Measurements from ENCODE around the gene SHROOM3.
"Not testable (repeated sequence)": the region's sequence is repeated elsewhere in the genome, so short reads cannot be mapped to it uniquely, and the experiment has no call there.

The SHROOM3 gene

DNA sequence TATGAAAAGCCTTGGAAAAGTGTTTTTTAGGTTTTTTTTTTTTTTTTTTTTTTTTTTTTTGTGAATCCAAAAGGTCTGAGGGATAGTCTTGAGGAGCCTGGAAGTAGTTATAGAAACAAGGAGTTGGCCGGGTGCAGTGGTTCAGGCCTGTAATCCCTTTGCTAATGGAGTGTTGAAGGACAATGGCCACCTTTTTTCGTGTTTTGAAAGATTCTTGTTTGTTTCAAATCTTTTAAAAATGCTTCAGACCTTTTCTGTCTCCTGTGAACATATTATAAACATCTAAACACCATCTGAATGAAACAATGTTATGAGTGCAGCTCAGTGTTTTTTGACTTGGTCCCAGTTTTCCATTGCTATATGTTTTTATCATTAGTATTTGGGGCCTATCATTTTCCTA lies 285.1 kb downstream of the SHROOM3 start:
- DNase-seq, result no peak
- in situ Hi-C loops (cut with MboI; ENCODE audit: low pct_unique_long_range_greater_than_20kb, low sequenced_read_pairs), result no loop called here

DNA sequence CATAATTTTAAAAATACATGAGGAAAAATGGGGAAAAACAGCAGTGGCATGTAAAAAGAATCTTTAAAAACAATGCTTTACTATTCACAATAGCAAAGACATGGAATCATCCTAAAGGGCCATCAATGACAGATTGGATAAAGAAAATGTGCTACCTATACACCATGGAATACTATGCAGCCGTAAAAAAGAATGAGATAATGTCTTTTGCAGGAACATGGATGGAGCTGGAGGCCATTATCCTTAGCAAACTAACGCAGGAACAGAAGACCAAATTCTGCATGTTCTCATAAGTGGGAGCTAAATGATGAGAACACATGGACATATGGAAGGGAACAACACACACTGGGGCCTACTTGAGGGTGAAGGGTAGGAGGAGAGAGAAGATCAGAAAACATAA lies 287.1 kb downstream of the SHROOM3 start:
- in situ Hi-C loops (cut with MboI; ENCODE audit: low pct_unique_long_range_greater_than_20kb, low sequenced_read_pairs); DNase-seq: not testable (repeated sequence)

DNA sequence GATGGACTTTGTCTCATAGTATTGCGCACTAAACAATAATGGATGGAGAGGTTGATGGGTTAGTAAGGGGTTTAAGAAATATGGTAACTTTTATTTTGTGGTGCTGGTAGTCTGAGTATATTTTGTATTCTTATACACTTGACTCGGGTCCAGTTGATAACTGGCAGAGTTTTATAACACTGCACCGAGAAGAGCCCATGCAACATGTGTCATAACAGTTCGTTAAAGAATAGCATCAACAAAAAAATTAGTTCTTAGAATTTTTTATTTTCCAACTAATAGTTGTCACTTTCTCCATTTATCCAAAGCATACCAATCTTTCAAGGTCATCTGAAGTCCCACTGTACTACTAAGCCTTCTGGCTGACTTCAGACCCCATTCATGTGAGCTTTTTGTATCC lies 287.8 kb downstream of the SHROOM3 start:
- DNase-seq, result no peak
- in situ Hi-C loops (cut with MboI; ENCODE audit: low pct_unique_long_range_greater_than_20kb, low sequenced_read_pairs), result no loop called here

DNA sequence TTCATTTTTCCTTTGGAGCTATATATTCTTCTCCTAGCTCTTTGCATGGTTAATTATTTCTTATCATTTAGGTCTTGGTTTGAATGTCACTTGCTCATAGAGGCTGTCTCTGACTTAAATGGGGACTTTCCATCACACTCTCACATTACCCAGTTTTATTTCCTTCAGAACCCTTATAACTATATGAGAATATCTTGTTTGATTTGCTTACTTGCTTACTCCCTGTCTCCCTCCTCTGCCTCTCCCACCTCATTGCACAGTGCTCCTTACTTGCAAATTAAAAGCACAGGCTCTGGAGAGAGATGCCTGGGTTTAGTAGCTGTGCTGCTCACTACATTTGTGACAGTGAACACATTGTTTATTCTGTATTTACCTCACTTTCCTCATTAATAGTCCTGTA lies 288.3 kb downstream of the SHROOM3 start:
- no peak for DNase-seq

DNA sequence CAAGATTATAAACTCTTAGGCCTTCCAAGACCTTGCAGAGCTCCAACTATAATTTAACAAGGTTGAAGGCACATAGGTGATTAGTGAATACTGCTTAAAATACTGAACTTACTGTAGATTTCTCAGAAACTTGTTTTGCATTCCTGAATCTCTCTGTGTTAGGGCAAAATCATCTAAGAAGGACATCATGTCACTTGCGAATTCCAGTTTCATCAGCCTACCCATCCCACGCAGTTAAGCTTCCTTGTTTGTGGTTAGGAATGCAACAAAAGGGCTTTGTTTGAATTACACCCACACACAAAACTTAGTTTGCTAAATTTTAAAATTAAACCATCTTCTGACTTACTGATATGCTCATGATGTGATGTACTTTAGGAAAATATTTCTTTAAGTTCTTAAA lies 288.9 kb downstream of the SHROOM3 start:
- in situ Hi-C loops (cut with MboI; ENCODE audit: low pct_unique_long_range_greater_than_20kb, low sequenced_read_pairs), result no loop called here
- DNase-seq, result peak; percentile 13

More for the DNA sequence above, 288.3 kb downstream of the SHROOM3 start:
- in situ Hi-C loops (cut with MboI; ENCODE audit: low pct_unique_long_range_greater_than_20kb, low sequenced_read_pairs), result no loop called here

DNA sequence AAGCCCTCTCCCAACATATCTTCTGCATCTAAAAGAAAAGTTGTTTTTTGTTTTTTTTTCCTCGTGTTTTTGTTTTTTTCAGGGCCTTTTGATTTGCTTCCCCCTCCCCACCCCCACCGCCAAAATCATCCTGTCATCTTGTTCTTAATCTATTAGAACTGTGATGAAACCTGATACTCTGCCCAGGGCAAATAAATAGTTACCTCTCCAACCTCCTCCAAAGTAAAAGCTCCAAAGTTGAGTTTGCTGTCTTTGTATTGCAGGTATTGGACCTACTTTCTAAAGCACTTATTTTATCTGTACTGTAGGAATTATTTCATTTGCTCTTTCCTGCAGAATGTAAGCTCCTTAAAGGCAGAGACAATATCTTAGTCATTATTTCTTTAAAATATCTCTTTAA lies 290.0 kb downstream of the SHROOM3 start:
- in situ Hi-C loops (cut with MboI; ENCODE audit: low pct_unique_long_range_greater_than_20kb, low sequenced_read_pairs), result no loop called here
- no peak for DNase-seq

DNA sequence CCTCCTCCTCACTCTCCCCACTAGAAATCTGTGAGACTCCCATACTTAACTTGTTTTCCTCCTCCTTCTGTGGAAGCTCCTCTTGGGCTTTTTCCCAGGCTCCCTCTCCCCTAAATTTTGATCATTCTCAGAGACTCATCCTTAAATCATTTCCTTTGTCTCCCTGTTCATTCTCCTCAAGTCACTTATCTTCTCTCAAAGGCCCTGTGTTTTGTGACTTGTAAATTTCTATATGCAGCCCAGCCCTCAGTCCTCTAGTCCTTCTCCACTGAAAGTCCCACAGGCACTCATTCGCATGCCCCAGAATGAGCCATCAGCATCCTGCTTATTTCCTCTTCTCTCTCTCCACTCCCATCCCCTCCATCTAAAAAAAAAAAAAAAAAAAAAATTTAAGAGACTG lies 291.1 kb downstream of the SHROOM3 start:
- DNase-seq, result no peak
- in situ Hi-C loops (cut with MboI; ENCODE audit: low pct_unique_long_range_greater_than_20kb, low sequenced_read_pairs), result no loop called here

DNA sequence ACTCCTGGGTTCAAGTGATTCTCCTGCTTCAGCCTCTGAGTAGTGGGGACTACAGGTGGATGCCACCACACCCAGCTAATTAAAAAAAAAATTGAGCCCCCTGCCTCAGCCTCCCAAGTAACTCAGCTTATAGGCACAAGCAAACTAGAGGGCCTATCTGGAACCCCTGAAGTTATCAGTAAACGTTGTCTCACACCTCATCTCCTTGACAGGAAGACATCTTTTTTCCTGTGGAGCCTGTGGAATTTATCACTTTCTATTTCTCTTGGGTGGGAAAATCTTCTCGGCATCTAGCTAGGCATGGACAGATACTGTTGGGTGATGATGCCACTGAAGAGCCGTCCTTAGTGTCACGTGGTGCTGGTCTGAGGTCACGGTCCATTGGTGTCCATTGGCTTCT lies 291.6 kb downstream of the SHROOM3 start:
- in situ Hi-C loops (cut with MboI; ENCODE audit: low pct_unique_long_range_greater_than_20kb, low sequenced_read_pairs), result no loop called here
- no peak for DNase-seq

DNA sequence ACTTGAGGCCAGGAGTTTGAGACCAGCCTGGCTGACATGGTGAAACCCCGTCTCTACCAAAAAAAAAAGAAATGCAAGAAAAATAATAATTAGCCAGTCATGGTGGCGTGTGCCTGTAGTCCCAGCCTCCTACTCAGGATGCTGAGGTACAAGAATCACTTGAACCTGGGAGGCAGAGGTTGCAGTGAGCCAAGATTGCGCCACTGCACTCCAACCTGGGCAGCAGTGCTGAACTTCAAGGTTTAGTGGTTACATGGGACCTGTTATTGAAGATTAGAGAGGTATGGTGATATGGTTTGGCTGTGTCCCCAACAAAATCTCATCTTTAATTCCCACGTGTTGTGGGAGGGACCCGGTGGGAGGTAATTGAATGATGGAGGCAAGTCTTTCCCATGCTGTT lies 292.9 kb downstream of the SHROOM3 start:
- in situ Hi-C loops (cut with MboI; ENCODE audit: low pct_unique_long_range_greater_than_20kb, low sequenced_read_pairs), result not testable (repeated sequence)

DNA sequence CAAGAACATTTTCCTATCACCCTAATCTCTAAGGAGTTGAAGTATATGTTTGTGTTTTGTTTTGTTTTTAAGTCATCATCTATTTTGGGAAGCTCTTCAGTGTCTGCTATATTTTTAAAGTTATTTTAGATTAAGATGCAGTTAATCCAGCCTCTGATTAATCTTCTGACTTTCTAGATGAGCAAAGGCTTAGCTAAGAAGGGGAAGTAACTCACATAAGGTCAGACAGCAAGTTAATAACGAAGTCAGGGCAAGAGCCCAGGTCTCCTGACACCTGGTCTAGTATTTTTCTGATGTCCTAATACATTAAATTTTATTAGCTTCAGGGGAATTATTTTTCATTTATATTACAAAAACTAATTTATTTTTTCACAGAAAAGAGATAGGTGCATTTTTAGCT lies 294.4 kb downstream of the SHROOM3 start:
- DNase-seq, result no peak
- in situ Hi-C loops (cut with MboI; ENCODE audit: low pct_unique_long_range_greater_than_20kb, low sequenced_read_pairs), result no loop called here

More for the DNA sequence above, 292.9 kb downstream of the SHROOM3 start:
- not testable (repeated sequence) for DNase-seq

DNA sequence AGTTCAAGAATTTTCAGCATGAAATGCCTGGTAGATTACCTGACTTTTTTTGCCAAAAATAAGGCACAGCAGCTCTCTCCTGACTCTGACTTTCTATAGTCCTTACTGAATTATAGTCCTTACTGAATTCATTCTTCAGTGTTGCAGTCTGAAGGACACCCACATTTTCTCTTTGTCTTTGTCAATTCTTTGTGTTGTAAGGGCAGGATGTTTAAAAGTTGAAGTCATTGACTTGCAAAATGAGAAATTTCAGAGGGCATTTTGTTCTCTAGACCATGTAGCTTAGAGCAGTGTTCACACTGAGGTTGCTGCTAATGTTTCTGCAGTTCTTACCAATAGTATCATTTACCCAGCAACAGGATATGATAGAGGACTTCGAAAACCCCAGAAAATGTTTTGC lies 295.0 kb downstream of the SHROOM3 start:
- in situ Hi-C loops (cut with MboI; ENCODE audit: low pct_unique_long_range_greater_than_20kb, low sequenced_read_pairs), result no loop called here
- no peak for DNase-seq

DNA sequence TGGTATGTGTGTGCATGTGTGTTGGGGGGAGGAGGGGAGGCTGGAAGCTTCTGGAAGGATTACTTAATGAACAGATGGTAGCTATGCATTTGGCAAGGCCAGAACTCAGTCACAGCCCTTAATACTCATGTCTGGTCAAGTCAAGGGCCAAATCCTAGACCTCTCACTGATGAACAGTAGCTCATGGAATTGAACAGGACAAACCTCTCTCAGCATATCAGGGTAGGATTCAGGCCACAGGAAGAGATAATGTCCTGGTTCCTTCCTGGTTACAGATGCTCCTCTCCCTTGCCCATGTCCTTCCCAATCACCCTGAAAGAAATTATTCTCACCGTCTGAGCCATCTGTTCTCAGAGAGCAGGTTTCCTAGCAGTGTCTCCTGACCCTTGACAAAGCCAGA lies 297.2 kb downstream of the SHROOM3 start:
- no peak for DNase-seq
- in situ Hi-C loops (cut with MboI; ENCODE audit: low pct_unique_long_range_greater_than_20kb, low sequenced_read_pairs), result no loop called here

DNA sequence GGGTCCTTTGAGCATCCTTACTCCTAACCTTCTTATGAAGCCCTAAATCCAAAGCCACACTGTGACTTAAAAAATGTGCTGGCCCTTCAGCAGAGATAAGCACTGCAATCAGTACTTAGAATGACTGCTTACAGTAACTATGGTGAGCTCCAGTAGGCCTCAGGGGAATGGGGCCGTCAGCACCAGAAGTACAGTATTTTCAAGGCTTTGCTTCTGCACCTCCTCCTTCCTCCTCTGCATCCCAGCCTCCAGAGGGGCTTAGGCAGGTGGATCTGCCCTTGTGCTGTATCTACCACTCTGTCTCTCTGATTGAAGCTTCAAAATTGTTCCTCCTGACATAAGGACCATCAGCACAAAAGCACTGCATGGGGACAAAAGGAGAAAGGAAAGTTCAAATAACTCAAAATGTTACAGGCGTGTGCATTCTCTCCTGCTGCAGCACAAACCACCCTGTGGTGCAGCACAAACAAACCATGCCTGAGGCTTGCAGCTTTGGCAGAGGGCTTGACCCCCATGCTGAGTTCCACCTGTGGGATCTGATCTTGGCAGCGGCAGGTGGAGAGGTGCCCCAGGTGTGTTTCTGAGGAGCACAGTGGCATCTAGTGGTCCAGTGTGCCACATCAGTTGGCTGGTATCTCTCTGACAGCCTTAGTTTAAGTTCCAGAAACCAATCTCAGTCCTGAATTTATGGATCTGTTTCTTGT lies 298.2 kb downstream of the SHROOM3 start:
- DNase-seq, result no peak
- in situ Hi-C loops (cut with MboI; ENCODE audit: low pct_unique_long_range_greater_than_20kb, low sequenced_read_pairs), result no loop called here

DNA sequence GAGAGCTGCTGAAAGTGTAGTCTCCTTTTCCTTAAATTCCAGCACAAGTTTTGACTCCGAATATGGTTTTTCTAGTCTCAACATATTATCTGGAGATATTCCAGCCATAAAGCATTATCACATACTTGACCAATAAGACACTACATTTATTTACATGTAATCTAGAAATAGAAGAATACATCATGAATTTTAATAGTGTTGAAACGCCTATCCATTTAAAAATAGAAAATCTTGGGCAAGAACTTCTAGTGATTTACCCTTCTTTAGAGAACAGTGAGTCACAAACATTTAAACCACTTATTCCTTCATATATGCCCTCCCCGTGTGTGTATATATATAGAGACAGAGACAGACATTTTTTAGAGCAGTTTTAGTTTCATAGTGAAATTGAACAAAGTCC lies 301.4 kb downstream of the SHROOM3 start:
- in situ Hi-C loops (cut with MboI; ENCODE audit: low pct_unique_long_range_greater_than_20kb, low sequenced_read_pairs), result no loop called here

DNA sequence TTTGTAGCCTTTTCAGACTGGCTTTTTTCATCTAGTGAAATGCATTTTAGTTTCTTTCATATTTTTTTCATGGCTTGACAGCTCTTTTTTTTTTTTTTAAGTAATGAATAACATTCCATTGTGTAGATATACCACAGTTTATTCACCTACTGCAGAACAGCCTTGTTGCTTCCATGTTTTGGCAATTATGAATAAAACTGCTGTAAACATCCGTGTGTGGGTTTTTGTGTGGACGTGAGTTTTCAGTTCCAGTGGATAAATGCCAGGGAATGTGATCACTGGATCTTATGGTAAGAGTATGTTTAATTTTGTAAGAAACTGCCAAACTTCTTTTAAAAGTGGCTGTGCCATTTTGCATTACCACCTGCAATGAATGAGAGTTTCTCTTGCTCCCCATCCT lies 302.2 kb downstream of the SHROOM3 start:
- in situ Hi-C loops (cut with MboI; ENCODE audit: low pct_unique_long_range_greater_than_20kb, low sequenced_read_pairs), result no loop called here
- no peak for DNase-seq

More for the DNA sequence above, 301.4 kb downstream of the SHROOM3 start:
- no peak for DNase-seq

DNA sequence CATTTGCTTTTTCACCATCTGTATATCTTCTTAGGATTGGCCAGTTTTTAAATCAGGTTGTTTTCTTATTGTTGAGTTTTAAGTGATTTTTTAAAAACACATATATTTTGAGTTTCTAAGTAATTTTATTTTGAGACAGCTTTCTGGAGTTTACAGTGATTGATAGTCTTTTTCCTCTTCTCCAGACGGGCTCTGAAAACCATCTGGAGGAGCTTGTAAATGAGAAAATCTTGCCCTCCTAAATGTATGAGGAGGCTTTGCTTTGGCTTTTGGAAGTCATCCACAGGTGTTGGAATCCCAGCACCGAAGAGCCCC lies 302.7 kb downstream of the SHROOM3 start:
- in situ Hi-C loops (cut with MboI; ENCODE audit: low pct_unique_long_range_greater_than_20kb, low sequenced_read_pairs), result no loop called here

DNA sequence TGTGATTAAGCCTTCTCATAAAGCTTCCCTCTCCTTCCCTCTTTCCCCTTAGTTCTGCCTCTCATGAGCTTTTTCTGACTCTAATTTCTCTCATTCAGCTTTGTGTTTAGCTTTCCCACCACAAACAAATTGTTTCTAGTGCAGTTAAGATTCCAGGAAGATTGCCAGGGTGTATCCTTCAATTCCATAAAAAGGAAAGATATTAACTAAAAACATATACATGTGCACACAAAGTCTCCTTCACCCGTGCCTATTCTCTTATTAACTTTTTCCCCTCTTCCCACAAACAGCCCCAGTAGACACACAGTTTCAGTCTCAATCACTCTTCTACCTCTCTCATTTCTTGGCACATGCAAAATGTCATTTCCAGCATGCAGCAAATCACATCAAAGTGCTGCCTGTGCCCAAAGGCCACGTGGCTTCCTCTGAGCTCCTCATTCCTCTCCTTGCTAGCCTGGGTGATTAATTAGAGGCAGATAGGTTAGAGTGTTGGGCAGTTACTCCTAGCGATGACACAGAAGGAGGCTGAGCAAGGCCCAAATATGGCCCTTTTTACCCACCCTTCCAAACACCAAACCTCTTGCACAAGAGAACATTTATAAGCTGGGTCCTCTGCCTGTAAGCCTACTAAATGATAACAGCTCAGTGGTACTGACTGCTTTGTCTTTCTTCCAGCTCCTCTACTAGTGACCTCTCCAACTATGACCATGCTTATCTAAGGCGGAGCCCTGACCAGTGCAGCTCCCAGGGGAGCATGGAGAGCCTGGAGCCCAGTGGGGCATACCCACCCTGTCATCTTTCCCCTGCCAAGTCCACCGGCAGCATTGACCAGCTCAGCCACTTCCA lies 303.3 kb downstream of the SHROOM3 start:
- in situ Hi-C loops (cut with MboI; ENCODE audit: low pct_unique_long_range_greater_than_20kb, low sequenced_read_pairs), result no loop called here
- DNase-seq, result no peak

More for the DNA sequence above, 302.7 kb downstream of the SHROOM3 start:
- DNase-seq, result no peak

DNA sequence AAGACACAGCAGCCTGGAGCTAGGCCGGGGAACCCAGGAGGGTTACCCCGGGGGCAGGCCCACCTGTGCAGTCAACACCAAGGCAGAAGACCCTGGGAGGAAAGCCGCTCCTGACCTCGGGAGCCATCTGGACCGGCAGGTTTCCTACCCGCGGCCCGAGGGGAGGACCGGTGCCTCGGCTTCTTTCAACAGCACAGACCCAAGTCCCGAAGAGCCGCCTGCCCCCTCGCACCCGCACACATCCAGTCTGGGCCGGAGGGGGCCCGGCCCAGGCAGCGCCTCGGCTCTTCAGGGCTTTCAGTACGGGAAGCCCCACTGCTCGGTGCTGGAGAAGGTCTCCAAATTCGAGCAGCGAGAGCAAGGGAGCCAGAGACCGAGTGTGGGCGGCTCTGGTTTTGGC lies 305.2 kb downstream of the SHROOM3 start:
- no peak for DNase-seq
- in situ Hi-C loops (cut with MboI; ENCODE audit: low pct_unique_long_range_greater_than_20kb, low sequenced_read_pairs), result no loop called here

DNA sequence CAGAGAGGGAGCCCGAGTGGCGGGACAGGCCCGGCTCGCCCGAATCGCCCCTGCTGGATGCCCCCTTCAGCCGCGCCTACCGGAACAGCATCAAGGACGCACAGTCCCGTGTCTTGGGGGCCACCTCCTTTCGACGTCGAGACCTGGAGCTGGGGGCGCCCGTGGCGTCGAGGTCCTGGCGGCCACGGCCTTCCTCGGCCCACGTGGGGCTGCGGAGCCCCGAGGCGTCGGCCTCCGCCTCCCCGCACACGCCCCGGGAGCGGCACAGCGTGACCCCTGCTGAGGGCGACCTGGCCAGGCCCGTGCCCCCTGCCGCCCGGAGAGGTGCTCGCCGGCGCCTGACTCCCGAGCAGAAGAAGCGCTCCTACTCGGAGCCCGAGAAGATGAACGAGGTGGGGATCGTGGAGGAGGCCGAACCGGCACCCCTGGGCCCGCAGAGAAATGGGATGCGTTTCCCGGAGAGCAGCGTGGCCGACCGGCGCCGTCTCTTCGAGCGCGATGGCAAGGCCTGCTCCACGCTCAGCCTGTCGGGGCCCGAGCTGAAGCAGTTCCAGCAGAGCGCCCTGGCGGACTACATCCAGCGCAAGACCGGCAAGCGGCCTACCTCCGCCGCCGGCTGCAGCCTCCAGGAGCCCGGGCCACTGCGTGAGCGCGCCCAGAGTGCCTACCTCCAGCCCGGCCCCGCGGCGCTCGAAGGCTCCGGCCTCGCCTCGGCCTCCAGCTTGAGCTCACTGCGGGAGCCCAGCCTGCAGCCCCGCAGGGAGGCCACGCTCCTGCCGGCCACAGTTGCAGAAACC lies 306.0 kb downstream of the SHROOM3 start:
- in situ Hi-C loops (cut with MboI; ENCODE audit: low pct_unique_long_range_greater_than_20kb, low sequenced_read_pairs), result no loop called here
- no peak for DNase-seq

DNA sequence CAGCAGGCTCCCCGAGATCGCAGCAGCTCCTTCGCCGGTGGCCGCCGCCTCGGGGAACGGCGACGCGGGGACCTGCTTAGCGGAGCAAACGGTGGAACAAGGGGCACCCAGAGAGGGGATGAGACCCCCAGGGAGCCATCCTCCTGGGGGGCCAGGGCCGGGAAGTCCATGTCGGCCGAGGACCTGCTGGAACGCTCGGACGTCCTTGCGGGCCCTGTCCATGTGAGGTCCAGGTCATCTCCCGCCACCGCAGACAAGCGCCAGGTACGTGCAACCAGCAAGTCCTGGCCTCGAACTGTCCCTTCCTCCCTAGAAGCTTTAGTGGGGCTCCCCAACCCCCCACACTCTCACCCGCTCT lies 306.6 kb downstream of the SHROOM3 start:
- no peak for DNase-seq
- in situ Hi-C loops (cut with MboI; ENCODE audit: low pct_unique_long_range_greater_than_20kb, low sequenced_read_pairs), result no loop called here
